Measurements from ENCODE around the gene CTNNA3. TPM values are rescaled to one million over a fixed set of nuclear protein-coding genes. Genes with fewer than 3 reads are reported as not detected.

CTNNA3 gene
- 0.32 TPM for total RNA-seq (2021; ENCODE audit: unreplicated experiment)
- 0.08 TPM in 1 of 2 replicates, not detected in the other for polyA plus RNA-seq (2012)
- Bru-seq, nascent RNA, result percentile 13 among the genes with signal in this experiment
- percentile 16 among the genes with signal in this experiment for BruChase-seq, experiment 1, labeled RNA remaining after a 6-hour chase
- BruChase-seq, experiment 2, labeled RNA remaining after a 2-hour chase, result percentile 18 among the genes with signal in this experiment
- long read RNA-seq, result 0 reads

GRCh38 chr10:67696029-67696428 is at the start of gene CTNNA3:
TSS of gene CTNNA3 (minus strand) at chr10:67696195.
- ChIA-PET CTCF (interaction anchor here (2.7 to 4.7 kb wide), 2 partner anchors 11 to 83 kb away, joined by 15 to 52 read pairs; no protein-coding TSS in a partner anchor), RAD21 (ENCODE audit: low non-redundant PET in 1 of 2, low total read pairs in 2 of 2, uncharacterized antibody in 2 of 2, unreplicated experiment in 2 of 2) (interaction anchor here in 1 of 2 experiments (1.7 kb wide), 1 partner anchor 84 kb away, joined by 8 read pairs; no protein-coding TSS in a partner anchor), POLR2A (no interaction called here)
- Histone ChIP-seq H3K4me2 (ENCODE audit: low read length) (no peak within 1 kb of the TSS), H3K4me3 (replicated peaks in 1 of 2; ENCODE audit: low read depth in 1 of 2, low read length in 2 of 2) (no peak within 1 kb of the TSS), H3K4me1 (ENCODE audit: control insufficient read depth in 1 of 2, insufficient read depth in 2 of 2, low read length in 2 of 2) (peaks cover 0 to 3% of the 10 kb centered on the region in 2 experiments; a peak in 2 of 4 replicates), H3K9ac (ENCODE audit: low read length) (no peak within 1 kb of the TSS), H3K27me3 (ENCODE audit: insufficient read depth, low read length) (no peaks in the 10 kb centered on the region), H3K9me2 (ENCODE audit: insufficient read depth) (no peaks in the 10 kb centered on the region), H3K36me3 (ENCODE audit: control insufficient read depth in 1 of 2, insufficient read depth in 2 of 2, low read length in 2 of 2) (no peaks in the 10 kb centered on the region), H3K79me2 (ENCODE audit: insufficient read depth, low read length) (no peaks in the 10 kb centered on the region), H3K9me3 (ENCODE audit: control insufficient read depth in 1 of 2, insufficient read depth in 1 of 2, low read depth in 1 of 2, low read length in 2 of 2) (no peaks in the 10 kb centered on the region), H4K20me1 (ENCODE audit: insufficient read depth) (no peaks in the 10 kb centered on the region), H3K27ac (ENCODE audit: low read depth, low read length) (no peak within 1 kb of the TSS), H2AFZ (ENCODE audit: low read depth, low read length, poor library complexity, severe bottlenecking) (no peak within 1 kb of the TSS)
- no peak for DNase-seq (ENCODE audit: low read depth, low spot score)
- TF ChIP-seq ATF3 (IDR thresholded peaks at IDR 0.05), result no peak
- TF ChIP-seq YY1 (IDR thresholded peaks at IDR 0.05; ENCODE audit: extremely low read depth, insufficient replicate concordance, low read depth, low read length), result no peak
- TF ChIP-seq ELF1 (IDR thresholded peaks at IDR 0.05; ENCODE audit: borderline replicate concordance, low read depth), result no peak
- no peak for TF ChIP-seq ZFX (IDR thresholded peaks at IDR 0.05)
- TF ChIP-seq RAD21 (IDR thresholded peaks at IDR 0.05; ENCODE audit: low read depth), result no peak
- TF ChIP-seq TCF7L2 (IDR thresholded peaks at IDR 0.05; ENCODE audit: borderline replicate concordance, extremely low read depth, insufficient read depth, insufficient read length), result no peak
- TF ChIP-seq EZH2 (IDR thresholded peaks at IDR 0.05), result no peak
- BruUV-seq (replicated peaks), result no TSS peak
- ATAC-seq, result no peak
- intact Hi-C loops (cut with micrococcal nuclease), result no loop called here

GRCh38 chr10:67735430-67735829 is 39.4 kb upstream of the CTNNA3 start:
- ChIA-PET CTCF (no interaction called here), RAD21 (ENCODE audit: low non-redundant PET in 1 of 2, low total read pairs in 2 of 2, uncharacterized antibody in 2 of 2, unreplicated experiment in 2 of 2) (no interaction called here), POLR2A (no interaction called here)
- Histone ChIP-seq H3K9me2 (ENCODE audit: insufficient read depth) (no peaks in the 10 kb centered on the region), H3K4me3 (replicated peaks in 1 of 2; ENCODE audit: low read depth in 1 of 2, low read length in 2 of 2) (no peak overlapping the region), H3K79me2 (ENCODE audit: insufficient read depth, low read length) (no peaks in the 10 kb centered on the region), H4K20me1 (ENCODE audit: insufficient read depth) (no peaks in the 10 kb centered on the region), H3K9me3 (ENCODE audit: control insufficient read depth in 1 of 2, insufficient read depth in 1 of 2, low read depth in 1 of 2, low read length in 2 of 2) (no peaks in the 10 kb centered on the region), H3K36me3 (ENCODE audit: control insufficient read depth in 1 of 2, insufficient read depth in 2 of 2, low read length in 2 of 2) (no peaks in the 10 kb centered on the region), H3K4me1 (ENCODE audit: control insufficient read depth in 1 of 2, insufficient read depth in 2 of 2, low read length in 2 of 2) (no peaks in the 10 kb centered on the region), H3K27ac (ENCODE audit: low read depth, low read length) (no peak overlapping the region), H3K4me2 (ENCODE audit: low read length) (no peak overlapping the region), H3K27me3 (ENCODE audit: insufficient read depth, low read length) (no peaks in the 10 kb centered on the region), H3K9ac (ENCODE audit: low read length) (no peak overlapping the region), H2AFZ (ENCODE audit: low read depth, low read length, poor library complexity, severe bottlenecking) (no peak overlapping the region)
- no TSS peak for BruUV-seq (replicated peaks)
- intact Hi-C loops (cut with micrococcal nuclease), result no loop called here
- ATAC-seq (no peak), DNase-seq (ENCODE audit: low read depth, low spot score) (no peak)
- no peak for TF ChIP-seq ZFX (IDR thresholded peaks at IDR 0.05)
- no peak for TF ChIP-seq FOSL1 (IDR thresholded peaks at IDR 0.05; ENCODE audit: low read depth)
- TF ChIP-seq SP1 (IDR thresholded peaks at IDR 0.05; ENCODE audit: low read depth), result no peak
- TF ChIP-seq ELF1 (IDR thresholded peaks at IDR 0.05; ENCODE audit: borderline replicate concordance, low read depth), result no peak
- TF ChIP-seq POLR2AphosphoS5 (IDR thresholded peaks at IDR 0.05; ENCODE audit: low read depth, low read length), result no peak
- TF ChIP-seq POLR2A (IDR thresholded peaks at IDR 0.05; ENCODE audit: borderline replicate concordance, extremely low read depth, insufficient read depth, insufficient read length), result no peak
- no peak for TF ChIP-seq SRF (IDR thresholded peaks at IDR 0.05; ENCODE audit: low read depth)
- TF ChIP-seq JUND (IDR thresholded peaks at IDR 0.05), result no peak
- no peak for TF ChIP-seq CBX3 (IDR thresholded peaks at IDR 0.05; ENCODE audit: low read depth)
- TF ChIP-seq EZH2phosphoT487 (IDR thresholded peaks at IDR 0.05; ENCODE audit: borderline replicate concordance), result no peak
- no peak for TF ChIP-seq RAD21 (IDR thresholded peaks at IDR 0.05; ENCODE audit: low read depth)
- TF ChIP-seq EGR1 (IDR thresholded peaks at IDR 0.05; ENCODE audit: low read depth), result no peak
- no peak for TF ChIP-seq CTCF (IDR thresholded peaks at IDR 0.05 in 2 of 3, conservative IDR thresholded peaks at IDR 0.05 in 1 of 3; ENCODE audit: borderline replicate concordance in 1 of 3, insufficient read depth in 1 of 3, low read depth in 2 of 3, low read length in 2 of 3)
- TF ChIP-seq MAX (IDR thresholded peaks at IDR 0.05), result no peak
